ENCODE data around the gene ELAC2.

ELAC2 gene

GRCh38 chr17:12964840-12965239, 53.0 kb downstream of the ELAC2 start:
- Histone ChIP-seq H3K4me1 (ENCODE audit: control insufficient read depth, low read depth, low read length) (no peaks in the 10 kb centered on the region), H3K36me3 (ENCODE audit: control insufficient read depth, low read depth, low read length) (no peaks in the 10 kb centered on the region), H3K9ac (ENCODE audit: low read length) (no peak overlapping the region), H3K27me3 (ENCODE audit: control insufficient read depth, insufficient read depth, low read length) (no peaks in the 10 kb centered on the region), H3K4me3 (ENCODE audit: low read length) (no peak overlapping the region), H3K9me3 (ENCODE audit: control insufficient read depth, low read depth, low read length) (no peaks in the 10 kb centered on the region), H3K27ac (ENCODE audit: low read length) (no peak overlapping the region)

GRCh38 chr17:12964162-12964561, 53.7 kb downstream of the ELAC2 start:
- Histone ChIP-seq H3K9me3 (ENCODE audit: control insufficient read depth, low read depth, low read length) (no peaks in the 10 kb centered on the region), H3K4me1 (ENCODE audit: control insufficient read depth, low read depth, low read length) (no peaks in the 10 kb centered on the region), H3K4me3 (ENCODE audit: low read length) (no peak overlapping the region), H3K27me3 (ENCODE audit: control insufficient read depth, insufficient read depth, low read length) (no peaks in the 10 kb centered on the region), H3K9ac (ENCODE audit: low read length) (no peak overlapping the region), H3K27ac (ENCODE audit: low read length) (no peak overlapping the region), H3K36me3 (ENCODE audit: control insufficient read depth, low read depth, low read length) (no peaks in the 10 kb centered on the region)

GRCh38 chr17:12963505-12963904, 54.3 kb downstream of the ELAC2 start:
- H3K9me3 ChIP-seq (ENCODE audit: control insufficient read depth, low read depth, low read length) = no peaks in the 10 kb centered on the region
- H3K27me3 ChIP-seq (ENCODE audit: control insufficient read depth, insufficient read depth, low read length) = no peaks in the 10 kb centered on the region
- H3K4me1 ChIP-seq (ENCODE audit: control insufficient read depth, low read depth, low read length) = no peaks in the 10 kb centered on the region
- no peak overlapping the region for H3K27ac ChIP-seq (ENCODE audit: low read length)
- no peak overlapping the region for H3K9ac ChIP-seq (ENCODE audit: low read length)
- no peak overlapping the region for H3K4me3 ChIP-seq (ENCODE audit: low read length)
- H3K36me3 ChIP-seq (ENCODE audit: control insufficient read depth, low read depth, low read length) = no peaks in the 10 kb centered on the region

GRCh38 chr17:12961655-12962054, 56.2 kb downstream of the ELAC2 start:
- no peaks in the 10 kb centered on the region for H3K9me3 ChIP-seq (ENCODE audit: control insufficient read depth, low read depth, low read length)
- no peaks in the 10 kb centered on the region for H3K4me1 ChIP-seq (ENCODE audit: control insufficient read depth, low read depth, low read length)
- H3K9ac ChIP-seq (ENCODE audit: low read length) = no peak overlapping the region
- H3K27ac ChIP-seq (ENCODE audit: low read length) = no peak overlapping the region
- no peaks in the 10 kb centered on the region for H3K27me3 ChIP-seq (ENCODE audit: control insufficient read depth, insufficient read depth, low read length)
- H3K4me3 ChIP-seq (ENCODE audit: low read length) = no peak overlapping the region
- no peaks in the 10 kb centered on the region for H3K36me3 ChIP-seq (ENCODE audit: control insufficient read depth, low read depth, low read length)

- Histone ChIP-seq H3K4me3 (ENCODE audit: low read length) (no peak overlapping the region), H3K4me1 (ENCODE audit: control insufficient read depth, low read depth, low read length) (no peaks in the 10 kb centered on the region), H3K9ac (ENCODE audit: low read length) (no peak overlapping the region), H3K27me3 (ENCODE audit: control insufficient read depth, insufficient read depth, low read length) (no peaks in the 10 kb centered on the region), H3K27ac (ENCODE audit: low read length) (no peak overlapping the region), H3K9me3 (ENCODE audit: control insufficient read depth, low read depth, low read length) (no peaks in the 10 kb centered on the region), H3K36me3 (ENCODE audit: control insufficient read depth, low read depth, low read length) (peaks cover 3% of the 10 kb centered on the region)
Measured at GRCh38 chr17:12959441-12959840, 58.4 kb downstream of the ELAC2 start.

- Histone ChIP-seq H3K36me3 (ENCODE audit: control insufficient read depth, low read depth, low read length) (peaks cover 3% of the 10 kb centered on the region), H3K9me3 (ENCODE audit: control insufficient read depth, low read depth, low read length) (no peaks in the 10 kb centered on the region), H3K4me1 (ENCODE audit: control insufficient read depth, low read depth, low read length) (no peaks in the 10 kb centered on the region), H3K27me3 (ENCODE audit: control insufficient read depth, insufficient read depth, low read length) (no peaks in the 10 kb centered on the region), H3K9ac (ENCODE audit: low read length) (no peak overlapping the region), H3K4me3 (ENCODE audit: low read length) (no peak overlapping the region), H3K27ac (ENCODE audit: low read length) (no peak overlapping the region)
Measured at GRCh38 chr17:12958786-12959185, 59.0 kb downstream of the ELAC2 start.

GRCh38 chr17:12955521-12955920, 62.3 kb downstream of the ELAC2 start:
- H3K9ac ChIP-seq (ENCODE audit: low read length) = no peak overlapping the region

GRCh38 chr17:12953156-12953555, 64.7 kb downstream of the ELAC2 start:
- no peak overlapping the region for H3K27ac ChIP-seq (ENCODE audit: low read length)
- H3K4me3 ChIP-seq (ENCODE audit: low read length) = no peak overlapping the region
- H3K27me3 ChIP-seq (ENCODE audit: control insufficient read depth, insufficient read depth, low read length) = no peaks in the 10 kb centered on the region
- H3K4me1 ChIP-seq (ENCODE audit: control insufficient read depth, low read depth, low read length) = no peaks in the 10 kb centered on the region
- no peaks in the 10 kb centered on the region for H3K9me3 ChIP-seq (ENCODE audit: control insufficient read depth, low read depth, low read length)
- H3K36me3 ChIP-seq (ENCODE audit: control insufficient read depth, low read depth, low read length) = peaks cover 5% of the 10 kb centered on the region
- no peak overlapping the region for H3K9ac ChIP-seq (ENCODE audit: low read length)

More at GRCh38 chr17:12955521-12955920, 62.3 kb downstream of the ELAC2 start:
- peaks cover 3% of the 10 kb centered on the region for H3K36me3 ChIP-seq (ENCODE audit: control insufficient read depth, low read depth, low read length)
- no peak overlapping the region for H3K4me3 ChIP-seq (ENCODE audit: low read length)
- H3K27ac ChIP-seq (ENCODE audit: low read length) = no peak overlapping the region
- H3K27me3 ChIP-seq (ENCODE audit: control insufficient read depth, insufficient read depth, low read length) = no peaks in the 10 kb centered on the region
- H3K9me3 ChIP-seq (ENCODE audit: control insufficient read depth, low read depth, low read length) = no peaks in the 10 kb centered on the region
- no peaks in the 10 kb centered on the region for H3K4me1 ChIP-seq (ENCODE audit: control insufficient read depth, low read depth, low read length)

- H3K4me3 ChIP-seq (ENCODE audit: low read length) = no peak overlapping the region
- H3K36me3 ChIP-seq (ENCODE audit: control insufficient read depth, low read depth, low read length) = peaks cover 9% of the 10 kb centered on the region
- no peak overlapping the region for H3K9ac ChIP-seq (ENCODE audit: low read length)
- H3K9me3 ChIP-seq (ENCODE audit: control insufficient read depth, low read depth, low read length) = no peaks in the 10 kb centered on the region
- H3K27ac ChIP-seq (ENCODE audit: low read length) = no peak overlapping the region
- H3K4me1 ChIP-seq (ENCODE audit: control insufficient read depth, low read depth, low read length) = no peaks in the 10 kb centered on the region
- no peaks in the 10 kb centered on the region for H3K27me3 ChIP-seq (ENCODE audit: control insufficient read depth, insufficient read depth, low read length)
Measured at GRCh38 chr17:12952012-12952411, 65.8 kb downstream of the ELAC2 start.

GRCh38 chr17:12947047-12947446, 70.8 kb downstream of the ELAC2 start:
- no peaks in the 10 kb centered on the region for H3K9me3 ChIP-seq (ENCODE audit: control insufficient read depth, low read depth, low read length)
- no peak overlapping the region for H3K4me3 ChIP-seq (ENCODE audit: low read length)
- H3K27ac ChIP-seq (ENCODE audit: low read length) = no peak overlapping the region
- H3K9ac ChIP-seq (ENCODE audit: low read length) = no peak overlapping the region
- H3K4me1 ChIP-seq (ENCODE audit: control insufficient read depth, low read depth, low read length) = no peaks in the 10 kb centered on the region
- H3K27me3 ChIP-seq (ENCODE audit: control insufficient read depth, insufficient read depth, low read length) = no peaks in the 10 kb centered on the region
- H3K36me3 ChIP-seq (ENCODE audit: control insufficient read depth, low read depth, low read length) = peaks cover 6% of the 10 kb centered on the region
